ENCODE data around the gene SEPTIN11.
A peak's percentile ranks its signal among the peaks of the same experiment; 100 is the strongest.

SEPTIN11 gene

GRCh38 chr4:76949276-76950051 is at the start of gene SEPTIN11:
SEPTIN11 (plus strand) TSS chr4:76949752; CDS start chr4:76949904, 152 bp downstream.
- peak; percentile 78 for DNase-seq

DNA sequence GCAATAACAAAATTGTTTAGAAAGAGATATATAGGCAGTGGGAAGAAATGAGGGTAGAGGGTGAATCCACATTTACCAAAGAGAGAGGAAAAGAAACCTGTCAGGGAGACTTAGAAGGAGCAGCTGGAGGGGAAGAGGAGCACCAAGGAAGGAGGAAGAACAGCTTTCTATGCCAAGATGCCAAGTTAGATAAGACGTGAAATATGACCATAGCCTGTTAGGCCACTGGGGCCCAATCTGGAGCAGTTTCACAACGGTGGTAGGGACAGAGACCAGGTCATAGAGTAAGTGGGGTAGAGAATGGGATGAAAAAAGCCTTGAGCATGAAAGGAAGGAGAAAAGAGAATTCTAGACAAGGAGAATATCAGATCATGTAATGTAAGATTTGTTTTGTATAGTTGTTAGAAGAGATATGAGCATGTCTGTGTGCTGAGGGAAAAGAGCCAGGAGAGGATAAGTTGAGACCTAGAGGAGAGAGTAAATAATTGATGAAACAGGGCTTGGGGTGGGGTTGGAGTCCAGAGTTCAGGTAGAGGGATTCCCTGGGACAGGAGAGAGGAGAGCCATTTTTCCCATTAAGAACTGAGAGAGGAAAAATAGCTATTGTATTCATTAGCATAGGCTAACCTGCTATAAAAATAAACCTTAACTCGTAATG is 47.2 kb upstream of the SEPTIN11 start:
- no peak for DNase-seq

DNA sequence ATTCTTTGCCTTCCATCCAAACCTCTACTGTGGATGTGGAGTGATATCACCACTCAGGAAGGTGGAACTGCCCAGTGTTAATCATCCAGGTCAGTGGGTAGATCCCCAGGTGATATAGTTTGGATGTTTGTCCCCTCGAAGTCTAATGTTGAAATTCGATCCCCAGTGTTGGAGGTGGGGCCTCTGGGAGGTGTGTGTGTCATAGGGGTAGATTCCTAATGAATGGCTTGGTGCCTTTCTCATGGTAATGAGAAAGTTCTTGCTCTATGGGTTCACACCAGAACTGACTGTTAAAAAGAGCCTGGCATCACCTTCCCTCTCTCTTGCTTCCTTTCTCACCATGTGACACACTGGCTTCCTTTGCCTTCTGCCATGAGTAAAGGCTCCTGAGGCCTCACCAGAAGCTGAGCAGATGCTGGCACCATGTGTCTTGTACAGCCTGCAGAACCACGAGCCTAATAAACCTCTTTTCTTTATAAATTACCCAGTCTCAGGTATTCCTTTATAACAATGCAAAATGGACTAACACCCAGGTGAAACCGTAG is 44.8 kb upstream of the SEPTIN11 start:
- no peak for DNase-seq

DNA sequence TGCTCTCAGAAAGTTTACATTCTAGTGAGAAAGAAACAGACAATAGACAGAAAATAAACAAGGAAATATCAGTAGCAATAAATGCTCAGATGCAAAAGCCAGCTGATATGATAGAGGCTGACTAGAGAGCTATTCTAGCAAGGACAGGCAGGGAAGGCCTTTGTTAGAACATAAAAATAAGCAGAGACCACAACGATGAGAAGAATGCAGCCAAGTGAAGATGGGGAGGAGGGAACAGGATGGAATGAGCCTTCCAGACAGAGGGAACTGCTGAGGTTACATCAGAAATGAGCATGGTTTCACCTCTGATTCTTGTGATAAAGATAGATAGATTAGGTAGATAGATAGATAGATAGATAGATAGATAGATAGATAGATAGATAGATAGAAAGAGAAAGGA is 44.0 kb upstream of the SEPTIN11 start:
- no peak for DNase-seq

DNA sequence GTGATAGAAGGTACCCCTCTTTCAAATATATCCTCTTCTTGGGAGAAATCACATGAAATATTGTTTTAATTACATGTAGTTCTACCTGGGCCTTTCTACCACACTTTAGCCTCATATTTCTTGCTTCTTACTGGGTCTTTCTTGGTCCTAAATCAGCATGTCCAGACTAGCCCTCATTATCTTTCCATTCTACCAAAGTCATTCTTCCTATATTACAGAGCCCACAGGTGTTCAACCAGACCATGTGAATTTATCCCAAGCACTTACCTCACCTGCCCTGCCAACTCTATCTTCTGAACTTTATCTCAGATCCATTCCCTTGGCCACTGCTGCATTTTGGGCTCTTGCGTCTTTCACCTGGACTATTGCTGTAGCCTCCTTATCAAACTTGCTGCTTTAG is 39.8 kb upstream of the SEPTIN11 start:
- no peak for DNase-seq

DNA sequence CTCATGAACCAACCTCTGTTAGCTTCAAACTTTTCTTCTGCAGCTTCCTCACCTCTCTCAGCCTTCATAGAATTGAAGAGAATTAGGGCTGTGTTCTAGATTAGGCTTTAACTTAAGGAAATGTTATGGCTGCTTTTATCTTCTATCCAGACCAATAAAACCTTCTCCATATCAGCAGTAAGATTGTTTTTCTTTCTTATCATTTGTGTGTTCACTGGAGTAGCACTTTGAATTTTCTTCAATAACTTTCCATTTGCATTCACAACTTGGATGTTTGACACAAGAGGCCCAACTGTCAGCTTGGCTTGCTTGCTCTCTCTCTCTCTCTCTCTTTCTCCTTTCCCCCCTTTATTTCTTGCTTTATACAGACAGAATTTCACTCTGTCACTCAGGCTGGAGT is 28.8 kb upstream of the SEPTIN11 start:
- no peak for DNase-seq

- DNase-seq, result no peak
Observed at GRCh38 chr4:76923619-76924357, 25.8 kb upstream of the SEPTIN11 start.

- no peak for DNase-seq
Observed at GRCh38 chr4:76926841-76927240, 22.7 kb upstream of the SEPTIN11 start.

DNA sequence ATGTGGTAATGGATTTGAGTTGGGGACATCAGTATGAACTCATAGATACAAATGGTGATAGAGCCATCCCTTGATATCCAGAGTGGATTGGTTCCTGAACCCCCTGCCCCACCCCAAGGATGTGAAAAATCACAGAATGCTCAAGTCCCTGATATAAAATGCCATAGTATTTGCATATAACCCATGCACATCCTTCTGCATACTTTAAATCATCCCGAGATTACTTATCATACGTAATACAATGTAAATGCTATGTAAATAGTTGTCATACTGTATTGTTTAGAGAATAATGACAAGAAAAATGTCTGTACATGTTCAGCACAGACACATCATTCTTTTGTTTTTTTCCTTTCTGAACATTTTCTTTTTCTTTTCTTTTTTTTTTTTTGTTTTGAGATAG is 18.9 kb upstream of the SEPTIN11 start:
- no peak for DNase-seq

DNA sequence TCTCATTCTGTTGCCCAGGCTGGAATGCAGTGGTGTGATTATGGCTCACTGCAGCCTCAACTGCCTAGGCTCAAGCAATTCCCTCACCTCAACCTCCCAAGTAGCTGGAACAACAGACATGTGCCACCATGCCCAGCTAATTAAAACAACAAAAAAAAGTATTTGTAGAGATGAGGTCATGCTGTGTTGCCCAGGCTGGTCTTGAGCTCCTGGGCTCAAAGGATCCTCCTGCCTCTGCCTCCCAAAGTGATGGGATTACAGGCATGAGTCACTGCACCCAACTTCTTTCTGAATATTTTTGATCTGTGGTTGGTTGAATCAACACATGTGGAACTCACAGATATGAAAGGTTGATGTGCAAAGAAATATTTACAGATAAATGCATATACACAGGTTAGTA is 18.5 kb upstream of the SEPTIN11 start:
- no peak for DNase-seq

DNA sequence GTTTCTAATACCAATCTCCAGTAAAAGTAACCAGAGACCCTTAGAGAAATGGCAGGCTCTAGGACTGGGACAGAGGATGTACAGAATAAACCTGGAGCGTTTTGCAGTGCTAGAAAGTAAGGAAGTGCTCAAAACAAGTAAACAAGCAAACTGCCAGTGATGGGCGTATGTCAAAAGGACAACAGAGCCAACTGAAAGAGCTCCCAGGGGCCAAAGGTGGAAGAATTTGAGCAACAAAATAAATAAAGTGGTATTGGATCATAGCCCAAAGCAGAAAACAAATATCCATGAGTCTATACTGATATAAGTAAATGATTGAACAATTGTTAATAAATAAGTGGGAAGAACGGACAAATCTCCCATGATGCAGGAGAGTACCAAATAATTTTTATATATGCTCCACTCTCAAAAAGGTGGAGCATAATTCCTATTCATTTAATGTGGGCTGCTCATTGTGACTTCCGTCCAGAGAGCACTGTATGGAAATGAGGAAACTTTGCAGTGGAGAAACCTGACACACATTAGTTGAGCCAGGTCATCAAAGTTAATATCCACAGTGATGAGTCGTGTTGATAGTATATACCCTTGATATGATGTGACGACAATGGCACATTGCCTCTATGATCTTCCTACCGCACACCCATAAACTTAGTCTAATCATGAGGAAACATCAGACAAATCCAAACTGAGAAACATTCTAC is 17.8 kb upstream of the SEPTIN11 start:
- no peak for DNase-seq

GRCh38 chr4:76939184-76939583 is 10.4 kb upstream of the SEPTIN11 start:
- no peak for DNase-seq

DNA sequence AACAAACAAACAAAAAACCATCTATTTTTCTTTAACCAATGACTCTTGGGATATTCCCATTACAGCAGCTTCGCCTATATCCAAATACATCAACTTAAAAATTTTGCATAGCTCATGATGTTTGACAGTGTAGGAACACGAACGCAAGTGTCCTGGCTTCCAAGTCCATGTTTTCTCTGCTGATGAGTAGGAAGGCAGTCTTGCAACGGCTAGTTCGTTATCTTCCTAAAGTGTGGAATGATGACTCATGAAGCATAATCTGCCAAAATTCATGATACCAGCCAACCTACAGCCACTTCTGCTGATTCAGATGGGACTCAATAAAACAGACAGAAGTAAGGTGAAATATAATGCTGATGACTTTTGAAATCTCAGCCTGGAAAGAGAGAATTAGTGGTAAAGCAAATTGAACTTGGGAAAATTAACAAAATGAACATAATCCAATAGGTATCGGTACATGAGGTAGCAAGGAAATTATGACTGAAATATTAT is 6.4 kb upstream of the SEPTIN11 start:
- no peak for DNase-seq

DNA sequence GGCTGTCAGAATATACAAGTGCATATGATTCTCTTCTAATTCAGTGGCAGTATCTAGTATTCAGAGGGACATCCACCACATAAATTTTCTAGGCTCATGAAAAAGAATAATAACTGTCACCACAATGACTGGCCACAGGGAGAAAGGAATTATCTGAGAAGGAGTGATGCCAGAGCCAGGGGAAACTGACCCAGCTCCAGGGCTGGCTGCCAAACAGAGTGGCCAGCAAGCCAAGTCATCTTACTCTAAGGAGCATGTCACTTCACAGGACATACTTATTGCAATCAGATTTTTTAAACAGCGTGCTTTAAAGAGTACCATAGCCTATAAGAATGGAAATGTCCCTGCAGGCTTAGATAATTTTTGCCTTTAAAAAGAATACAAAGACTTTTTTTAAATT is 5.8 kb upstream of the SEPTIN11 start:
- no peak for DNase-seq

GRCh38 chr4:76947369-76947768 is 2.2 kb upstream of the SEPTIN11 start:
- DNase-seq, result no peak

DNA sequence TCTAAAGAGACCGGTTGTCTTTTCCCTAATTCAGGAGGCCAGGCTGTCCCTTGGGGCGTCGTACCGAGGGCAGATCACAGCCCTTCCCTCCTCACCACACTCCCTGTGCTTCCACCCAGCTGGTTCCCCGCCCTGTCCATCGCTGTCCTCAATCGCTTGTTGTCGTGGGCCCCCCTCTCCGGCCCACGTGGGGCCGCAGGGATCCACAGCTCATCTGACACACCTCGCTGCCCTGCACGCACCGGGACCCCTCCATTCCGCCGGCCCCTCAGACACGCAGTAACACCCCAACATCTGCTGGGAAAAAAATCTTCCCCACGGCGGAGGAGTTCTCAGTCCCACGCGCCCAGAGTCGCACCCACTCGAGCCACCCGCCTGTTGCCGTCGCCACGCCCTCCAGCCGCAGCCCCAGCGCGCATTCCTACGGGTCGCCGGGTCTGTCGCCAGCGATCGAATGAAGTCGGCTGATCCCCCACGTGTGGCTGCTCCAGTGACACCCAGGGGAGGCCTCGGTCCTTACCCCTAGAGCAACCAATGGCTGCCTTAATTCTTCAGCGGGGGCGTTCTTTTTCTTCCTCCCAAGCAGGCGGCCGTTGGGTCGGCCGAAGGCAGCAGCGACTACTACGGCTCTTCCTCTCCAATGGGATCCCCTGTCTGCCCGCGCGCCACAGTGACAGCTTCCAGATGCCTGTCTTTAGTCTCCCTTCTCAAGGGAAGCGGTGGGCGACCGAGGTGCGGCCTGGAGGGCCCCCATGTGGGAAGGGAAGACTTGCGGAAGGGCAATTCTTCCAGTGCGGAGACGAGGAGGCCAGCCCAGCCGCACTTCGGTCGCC is 893 bp upstream of the SEPTIN11 start:
- peak; percentile 65 for DNase-seq

- peak; percentile 52 for DNase-seq
Observed at GRCh38 chr4:76950052-76950955, 752 bp downstream of the SEPTIN11 start.

DNA sequence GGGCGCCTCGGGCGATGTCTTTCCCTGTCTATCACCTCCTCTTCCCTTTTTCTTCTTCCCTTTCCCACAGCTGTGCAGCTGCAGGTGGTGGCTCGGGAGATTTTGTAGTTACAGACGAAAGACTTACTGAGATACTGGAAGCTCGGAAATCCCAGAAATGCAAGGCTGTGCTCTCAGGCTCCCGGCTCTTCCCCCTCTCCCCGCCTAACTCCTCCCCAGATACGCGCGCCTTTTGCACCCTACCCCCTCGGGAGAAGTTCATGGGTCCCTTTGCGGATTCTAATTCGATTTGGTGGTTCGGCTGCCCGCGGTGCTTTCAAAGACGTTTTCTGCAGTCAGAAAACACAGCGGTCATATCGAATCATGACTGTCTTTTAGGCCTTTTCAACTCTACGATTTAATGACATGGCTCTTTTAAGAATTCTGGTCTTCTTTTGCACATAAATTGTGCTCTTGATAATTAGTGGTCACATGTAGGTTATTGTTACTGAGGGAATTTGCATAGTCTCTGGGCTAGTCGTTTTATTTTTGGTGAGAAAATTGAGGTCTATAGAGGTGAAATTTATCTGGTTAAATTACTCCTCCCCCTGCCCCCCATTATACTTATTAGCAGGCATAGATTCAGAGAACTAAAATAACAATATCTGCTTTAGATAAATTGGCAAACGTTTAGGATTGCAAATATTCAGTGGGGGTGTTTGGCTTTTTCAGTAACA is 1.6 kb downstream of the SEPTIN11 start:
- peak; percentile 10 for DNase-seq

GRCh38 chr4:76951672-76952010 is 2.1 kb downstream of the SEPTIN11 start:
- DNase-seq, result no peak

GRCh38 chr4:76952071-76952470 is 2.5 kb downstream of the SEPTIN11 start:
- DNase-seq, result no peak
